Activated T-helper 2 cell treated with anti-CD3 and anti-CD28 coated beads, Interferon-gamma antibody, Interleukin-2, Interleukin-4, amounts not matched to agents 10 μg/mL and 5 μg/mL and 100 μg/mL, durations not matched to agents 14 hours and 24 hours and 36 hours (primary cell): ENCODE measurements around the gene POLDIP3. TPM values are rescaled to one million over a fixed set of nuclear protein-coding genes. Genes with fewer than 3 reads are reported as not detected.
"Not testable (repeated sequence)": the region's sequence is repeated elsewhere in the genome, so short reads cannot be mapped to it uniquely, and the experiment has no call there.

Source experiments
- DNase-seq: peaks from one replicate; pipeline ENCODE4 v3.0.0; 2021; ENCODE audit warnings: low spot score
- H3K27ac Mint-ChIP-seq: one replicate; pipeline ENCODE4 v1.8.0; 2021; ENCODE audit warnings: mixed read lengths
- H3K27me3 Mint-ChIP-seq: one replicate; pipeline ENCODE4 v1.8.0; 2021; ENCODE audit warnings: low read depth, mixed read lengths
- H3K36me3 Mint-ChIP-seq: one replicate; pipeline ENCODE4 v1.8.0; 2021; ENCODE audit warnings: low read depth, mixed read lengths
- H3K4me1 Mint-ChIP-seq: one replicate; pipeline ENCODE4 v1.8.0; 2021; ENCODE audit warnings: low read depth, mixed read lengths
- H3K4me3 Mint-ChIP-seq: one replicate; pipeline ENCODE4 v1.8.0; 2021; ENCODE audit warnings: low read depth, mild to moderate bottlenecking, moderate library complexity, mixed read lengths
- H3K9me3 Mint-ChIP-seq: one replicate; pipeline ENCODE4 v1.8.0; 2021; ENCODE audit warnings: mixed read lengths
- intact Hi-C: fragments of 100-400 bp; cut with micrococcal nuclease; formaldehyde crosslinking; loops from one replicate; pipeline ENCODE4 v1.15.1; 2023
- total RNA-seq: library from RNA; stranded (reverse); gene quantifications from 2 replicates; pipeline ENCODE4 v1.2.3, GENCODE V29; 2022

Gene POLDIP3
- total RNA-seq, 1 donor from 2014 or later: 74.7 TPM

GRCh38 chr22:42608136-42608822, 6.4 kb downstream of the POLDIP3 start:
- no peaks in the 10 kb centered on the region for H3K27me3 Mint-ChIP-seq
- intact Hi-C loops: no loop called here
- H3K4me1 Mint-ChIP-seq: peaks cover 33% of the 10 kb centered on the region
- peaks cover 49% of the 10 kb centered on the region for H3K36me3 Mint-ChIP-seq
- DNase-seq: no peak
- H3K9me3 Mint-ChIP-seq: no peaks in the 10 kb centered on the region
- no peak overlapping the region for H3K27ac Mint-ChIP-seq
- H3K4me3 Mint-ChIP-seq: no peak overlapping the region

GRCh38 chr22:42607641-42608040, 7.0 kb downstream of the POLDIP3 start:
- H3K9me3 Mint-ChIP-seq, H3K27me3 Mint-ChIP-seq, H3K4me3 Mint-ChIP-seq, H3K27ac Mint-ChIP-seq, intact Hi-C loops, DNase-seq: not testable (repeated sequence)
- H3K4me1 Mint-ChIP-seq: peaks cover 27% of the 10 kb centered on the region
- peaks cover 49% of the 10 kb centered on the region for H3K36me3 Mint-ChIP-seq

- no peak overlapping the region for H3K27ac Mint-ChIP-seq
- no peaks in the 10 kb centered on the region for H3K9me3 Mint-ChIP-seq
- intact Hi-C loops: no loop called here
- peaks cover 47% of the 10 kb centered on the region for H3K36me3 Mint-ChIP-seq
- no peak overlapping the region for H3K4me3 Mint-ChIP-seq
- peaks cover 10% of the 10 kb centered on the region for H3K4me1 Mint-ChIP-seq
- H3K27me3 Mint-ChIP-seq: no peaks in the 10 kb centered on the region
- DNase-seq: no peak
These were observed 10.3 kb downstream of the POLDIP3 start for GRCh38 chr22:42604403-42604802.

GRCh38 chr22:42603427-42603826, 11.3 kb downstream of the POLDIP3 start:
- Mint-ChIP-seq H3K4me3 (no peak overlapping the region), H3K27ac (no peak overlapping the region), H3K36me3 (peaks cover 49% of the 10 kb centered on the region), H3K4me1 (peaks cover 2% of the 10 kb centered on the region), H3K27me3 (no peaks in the 10 kb centered on the region), H3K9me3 (no peaks in the 10 kb centered on the region)
- DNase-seq: no peak
- intact Hi-C loops: no loop called here

- H3K4me1 Mint-ChIP-seq: peaks cover 2% of the 10 kb centered on the region
- H3K27ac Mint-ChIP-seq: no peak overlapping the region
- DNase-seq: no peak
- H3K36me3 Mint-ChIP-seq: peaks cover 50% of the 10 kb centered on the region
- no peak overlapping the region for H3K4me3 Mint-ChIP-seq
- H3K9me3 Mint-ChIP-seq: no peaks in the 10 kb centered on the region
- intact Hi-C loops: no loop called here
- no peaks in the 10 kb centered on the region for H3K27me3 Mint-ChIP-seq
These were observed 12.2 kb downstream of the POLDIP3 start for GRCh38 chr22:42602470-42602869.

- Mint-ChIP-seq H3K4me1 (peaks cover 2% of the 10 kb centered on the region), H3K36me3 (peaks cover 55% of the 10 kb centered on the region), H3K27ac (no peak overlapping the region), H3K9me3 (no peaks in the 10 kb centered on the region), H3K4me3 (no peak overlapping the region), H3K27me3 (no peaks in the 10 kb centered on the region)
- DNase-seq: no peak
- intact Hi-C loops: no loop called here
These were observed 12.7 kb downstream of the POLDIP3 start for GRCh38 chr22:42601879-42602465.

GRCh38 chr22:42596863-42597530, 17.7 kb downstream of the POLDIP3 start:
- no peak for DNase-seq
- Mint-ChIP-seq H3K36me3 (peaks cover 71% of the 10 kb centered on the region), H3K4me3 (no peak overlapping the region), H3K27ac (no peak overlapping the region), H3K4me1 (no peaks in the 10 kb centered on the region), H3K27me3 (no peaks in the 10 kb centered on the region), H3K9me3 (no peaks in the 10 kb centered on the region)
- intact Hi-C loops: no loop called here

GRCh38 chr22:42596336-42596735, 18.3 kb downstream of the POLDIP3 start:
- no peak for DNase-seq
- Mint-ChIP-seq H3K4me3 (no peak overlapping the region), H3K27me3 (no peaks in the 10 kb centered on the region), H3K9me3 (no peaks in the 10 kb centered on the region), H3K4me1 (no peaks in the 10 kb centered on the region), H3K27ac (no peak overlapping the region), H3K36me3 (peaks cover 71% of the 10 kb centered on the region)
- intact Hi-C loops: no loop called here

GRCh38 chr22:42595434-42595833, 19.2 kb downstream of the POLDIP3 start:
- peaks cover 73% of the 10 kb centered on the region for H3K36me3 Mint-ChIP-seq
- DNase-seq: no peak
- intact Hi-C loops: no loop called here
- no peak overlapping the region for H3K4me3 Mint-ChIP-seq
- H3K27ac Mint-ChIP-seq: no peak overlapping the region
- no peaks in the 10 kb centered on the region for H3K9me3 Mint-ChIP-seq
- H3K27me3 Mint-ChIP-seq: no peaks in the 10 kb centered on the region
- no peaks in the 10 kb centered on the region for H3K4me1 Mint-ChIP-seq

- intact Hi-C loops: no loop called here
- Mint-ChIP-seq H3K4me1 (no peaks in the 10 kb centered on the region), H3K27me3 (no peaks in the 10 kb centered on the region), H3K9me3 (no peaks in the 10 kb centered on the region), H3K27ac (no peak overlapping the region), H3K36me3 (peaks cover 72% of the 10 kb centered on the region), H3K4me3 (no peak overlapping the region)
- DNase-seq: no peak
These were observed 22.7 kb downstream of the POLDIP3 start for GRCh38 chr22:42591987-42592386.

- no peaks in the 10 kb centered on the region for H3K27me3 Mint-ChIP-seq
- intact Hi-C loops: no loop called here
- H3K27ac Mint-ChIP-seq: no peak overlapping the region
- H3K4me3 Mint-ChIP-seq: no peak overlapping the region
- DNase-seq: no peak
- H3K9me3 Mint-ChIP-seq: no peaks in the 10 kb centered on the region
- no peaks in the 10 kb centered on the region for H3K4me1 Mint-ChIP-seq
- H3K36me3 Mint-ChIP-seq: peaks cover 60% of the 10 kb centered on the region
These were observed 27.0 kb downstream of the POLDIP3 start for GRCh38 chr22:42587588-42588175.

- no peak overlapping the region for H3K4me3 Mint-ChIP-seq
- H3K9me3 Mint-ChIP-seq: no peaks in the 10 kb centered on the region
- no peak overlapping the region for H3K27ac Mint-ChIP-seq
- H3K4me1 Mint-ChIP-seq: peaks cover 5% of the 10 kb centered on the region
- no peaks in the 10 kb centered on the region for H3K27me3 Mint-ChIP-seq
- DNase-seq: no peak
- intact Hi-C loops: no loop called here
- peaks cover 54% of the 10 kb centered on the region for H3K36me3 Mint-ChIP-seq
These were observed 28.3 kb downstream of the POLDIP3 start for GRCh38 chr22:42586381-42586780.

- Mint-ChIP-seq H3K27me3 (no peaks in the 10 kb centered on the region), H3K4me1 (peaks cover 8% of the 10 kb centered on the region), H3K27ac (no peak overlapping the region), H3K9me3 (no peaks in the 10 kb centered on the region), H3K36me3 (peaks cover 56% of the 10 kb centered on the region), H3K4me3 (no peak overlapping the region)
- intact Hi-C loops: no loop called here
- DNase-seq: no peak
These were observed 29.6 kb downstream of the POLDIP3 start for GRCh38 chr22:42585096-42585495.
